Measurements from ENCODE around the gene GIPC1.

DNA sequence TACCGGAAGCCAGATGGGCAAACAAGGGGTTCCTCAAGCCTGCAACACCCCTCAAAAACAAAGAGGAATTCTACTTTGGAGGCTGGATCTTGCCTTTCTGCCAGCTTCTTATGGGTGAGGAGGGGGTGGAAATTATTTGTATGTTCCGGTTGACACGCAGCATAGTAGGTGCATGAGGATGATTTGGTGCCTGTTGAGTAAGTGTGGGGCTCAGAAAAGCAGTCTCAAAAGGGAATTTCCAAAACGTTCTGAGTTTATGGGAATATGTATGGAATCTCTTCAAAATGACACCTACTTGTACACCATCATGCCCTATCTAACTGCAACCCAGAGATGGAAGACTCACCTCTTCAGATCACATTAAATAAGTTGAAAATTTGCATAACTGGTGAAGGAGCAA is 30.5 kb upstream of the GIPC1 start:
- TF ChIP-seq POLR2A (IDR thresholded peaks at IDR 0.05): no peak
- TF ChIP-seq, protein P1, sequence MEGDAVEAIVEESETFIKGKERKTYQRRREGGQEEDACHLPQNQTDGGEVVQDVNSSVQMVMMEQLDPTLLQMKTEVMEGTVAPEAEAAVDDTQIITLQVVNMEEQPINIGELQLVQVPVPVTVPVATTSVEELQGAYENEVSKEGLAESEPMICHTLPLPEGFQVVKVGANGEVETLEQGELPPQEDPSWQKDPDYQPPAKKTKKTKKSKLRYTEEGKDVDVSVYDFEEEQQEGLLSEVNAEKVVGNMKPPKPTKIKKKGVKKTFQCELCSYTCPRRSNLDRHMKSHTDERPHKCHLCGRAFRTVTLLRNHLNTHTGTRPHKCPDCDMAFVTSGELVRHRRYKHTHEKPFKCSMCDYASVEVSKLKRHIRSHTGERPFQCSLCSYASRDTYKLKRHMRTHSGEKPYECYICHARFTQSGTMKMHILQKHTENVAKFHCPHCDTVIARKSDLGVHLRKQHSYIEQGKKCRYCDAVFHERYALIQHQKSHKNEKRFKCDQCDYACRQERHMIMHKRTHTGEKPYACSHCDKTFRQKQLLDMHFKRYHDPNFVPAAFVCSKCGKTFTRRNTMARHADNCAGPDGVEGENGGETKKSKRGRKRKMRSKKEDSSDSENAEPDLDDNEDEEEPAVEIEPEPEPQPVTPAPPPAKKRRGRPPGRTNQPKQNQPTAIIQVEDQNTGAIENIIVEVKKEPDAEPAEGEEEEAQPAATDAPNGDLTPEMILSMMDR (IDR thresholded peaks at IDR 0.05): no peak

Data from lower leg skin (tissue), 3 donors.